Activated CD8-positive, alpha-beta memory T cell treated with anti-CD3 and anti-CD28 coated beads for 1 hour (primary cell): Measurements from ENCODE around the gene MLLT6.
A peak's percentile ranks its signal among the peaks of the same experiment; 100 is the strongest.

Experiments used
- DNase-seq, 2 donors: peaks; one replicate each; pipeline ENCODE4 v3.0.0-alpha.2; 2020; ENCODE audit warnings: low read depth in 1 of 2; ENCODE audit errors: extremely low read depth in 1 of 2

The MLLT6 gene

GRCh38 chr17:38741461-38741860 lies 36.4 kb downstream of the MLLT6 start:
- DNase-seq = no peak

GRCh38 chr17:38741921-38742410 lies 36.9 kb downstream of the MLLT6 start:
- no peak for DNase-seq

- no peak for DNase-seq
Measured at GRCh38 chr17:38742411-38743308, 37.6 kb downstream of the MLLT6 start.

- DNase-seq = no peak
Measured at GRCh38 chr17:38743556-38744171, 38.6 kb downstream of the MLLT6 start.

GRCh38 chr17:38745545-38745944 lies 40.5 kb downstream of the MLLT6 start:
- DNase-seq = no peak

GRCh38 chr17:38746004-38746848 lies 41.2 kb downstream of the MLLT6 start:
- no peak for DNase-seq

GRCh38 chr17:38746849-38747462 lies 41.9 kb downstream of the MLLT6 start:
- no peak for DNase-seq

- no peak for DNase-seq
Measured at GRCh38 chr17:38747463-38748148, 42.5 kb downstream of the MLLT6 start.

GRCh38 chr17:38748149-38748891 lies 43.2 kb downstream of the MLLT6 start, which contains the start of gene PCGF2:
PCGF2 (minus strand) TSS chr17:38748336; CDS start chr17:38740402, 7,934 bp downstream.
- DNase-seq = no peak

GRCh38 chr17:38748892-38749222 lies 43.8 kb downstream of the MLLT6 start:
- DNase-seq = no peak

- DNase-seq = no peak
Measured at GRCh38 chr17:38749223-38750043, 44.4 kb downstream of the MLLT6 start.

- DNase-seq = no peak
Measured at GRCh38 chr17:38750044-38750311, 44.9 kb downstream of the MLLT6 start.

GRCh38 chr17:38750312-38751121 lies 45.4 kb downstream of the MLLT6 start:
- no peak for DNase-seq

GRCh38 chr17:38751144-38751807 lies 46.2 kb downstream of the MLLT6 start:
- DNase-seq = no peak

GRCh38 chr17:38751808-38752307 lies 46.8 kb downstream of the MLLT6 start:
- peak; percentile 41 to 66 for DNase-seq

- peak; percentile 88 to 93 for DNase-seq
Measured at GRCh38 chr17:38752308-38753070, 47.4 kb downstream of the MLLT6 start, which contains the start of gene PSMB3. PSMB3 (plus strand) TSS chr17:38752741; CDS start chr17:38752827, 86 bp downstream.
